GM18867 (cell line): ENCODE data around the gene GPR35.
"Not testable (repeated sequence)": the region's sequence is repeated elsewhere in the genome, so short reads cannot be mapped to it uniquely, and the experiment has no call there.

Experiments
- ATAC-seq: cut with Tn5 transposase; IDR thresholded peaks from one replicate; pipeline ENCODE4 v1.9.1; 2021; ENCODE audit warnings: mild to moderate bottlenecking, moderate library complexity; ENCODE audit not compliant: unreplicated experiment

The GPR35 gene

GRCh38 chr2:240601831-240602160 lies 23.5 kb upstream of the GPR35 start:
- ATAC-seq = no peak

GRCh38 chr2:240602266-240603050 lies 22.8 kb upstream of the GPR35 start:
- ATAC-seq = no peak

GRCh38 chr2:240603081-240603835 lies 22.0 kb upstream of the GPR35 start:
- ATAC-seq = no peak

- ATAC-seq = no peak
Observed at GRCh38 chr2:240603846-240604245, 21.4 kb upstream of the GPR35 start.

GRCh38 chr2:240604291-240604938 lies 20.9 kb upstream of the GPR35 start:
- ATAC-seq = no peak

- no peak for ATAC-seq
Observed at GRCh38 chr2:240604939-240605716, 20.2 kb upstream of the GPR35 start.

- ATAC-seq = no peak
Observed at GRCh38 chr2:240605867-240606743, 19.2 kb upstream of the GPR35 start.

- no peak for ATAC-seq
Observed at GRCh38 chr2:240611601-240612210, 13.6 kb upstream of the GPR35 start.

GRCh38 chr2:240613781-240614180 lies 11.5 kb upstream of the GPR35 start:
- no peak for ATAC-seq

GRCh38 chr2:240614391-240614790 lies 10.9 kb upstream of the GPR35 start:
- no peak for ATAC-seq

GRCh38 chr2:240615396-240615795 lies 9.9 kb upstream of the GPR35 start:
- ATAC-seq = no peak

GRCh38 chr2:240615820-240616547 lies 9.3 kb upstream of the GPR35 start:
- no peak for ATAC-seq

GRCh38 chr2:240616860-240617666 lies 8.2 kb upstream of the GPR35 start:
- not testable (repeated sequence) for ATAC-seq

GRCh38 chr2:240618776-240619175 lies 6.5 kb upstream of the GPR35 start:
- ATAC-seq = no peak

- ATAC-seq = no peak
Observed at GRCh38 chr2:240619506-240620148, 5.7 kb upstream of the GPR35 start.

GRCh38 chr2:240620149-240620731 lies 5.0 kb upstream of the GPR35 start:
- ATAC-seq = no peak

GRCh38 chr2:240620859-240621258 lies 4.4 kb upstream of the GPR35 start:
- ATAC-seq = no peak
